ENCODE data around the gene PRELID1. TPM values are rescaled to one million over a fixed set of nuclear protein-coding genes. Genes with fewer than 3 reads are reported as not detected.

PRELID1 gene
- total RNA-seq, 2 donors from 2014 or later: 52.6 to 64.0 TPM

- intact Hi-C loops (cut with DNase I): loop anchor here in 1 of 2 donors (10.0 kb wide), 1 partner anchor 54 kb away; no protein-coding TSS in a partner anchor
- DNase-seq (no peak), ATAC-seq (no peak)
These were observed 6.7 kb downstream of the PRELID1 start for GRCh38 chr5:177310332-177310731.

GRCh38 chr5:177310757-177311391 is 7.3 kb downstream of the PRELID1 start:
- DNase-seq: no peak
- ATAC-seq: no peak
- intact Hi-C loops (cut with DNase I): loop anchor here in 1 of 2 donors (10.0 kb wide), 1 partner anchor 54 kb away; no protein-coding TSS in a partner anchor

- intact Hi-C loops (cut with DNase I): loop anchor here in 1 of 2 donors (10.0 kb wide), 1 partner anchor 53 kb away; no protein-coding TSS in a partner anchor
- DNase-seq (no peak), ATAC-seq (peak; percentile 8 to 13)
These were observed 7.8 kb downstream of the PRELID1 start for GRCh38 chr5:177311392-177311722.

GRCh38 chr5:177311723-177312648 is 8.4 kb downstream of the PRELID1 start, which contains the start of gene MXD3:
TSS of gene MXD3 (minus strand) at chr5:177311898. CDS start at chr5:177311830, 68 bp downstream.
- DNase-seq (peak; percentile 99), ATAC-seq (peak; percentile 92 to 97)
- intact Hi-C loops (cut with DNase I): loop anchor here in 1 of 2 donors (10.0 kb wide), 1 partner anchor 53 kb away; no protein-coding TSS in a partner anchor

- intact Hi-C loops (cut with DNase I): loop anchor here in 1 of 2 donors (10.0 kb wide), 1 partner anchor 52 kb away; no protein-coding TSS in a partner anchor
These were observed 9.1 kb downstream of the PRELID1 start for GRCh38 chr5:177312649-177313181.

GRCh38 chr5:177313561-177314259 is 10.1 kb downstream of the PRELID1 start:
- DNase-seq (no peak), ATAC-seq (no peak)
- intact Hi-C loops (cut with DNase I): loop anchor here in 1 of 2 donors (10.0 kb wide), 1 partner anchor 51 kb away; no protein-coding TSS in a partner anchor

More at GRCh38 chr5:177312649-177313181, 9.1 kb downstream of the PRELID1 start:
- DNase-seq: no peak
- no peak for ATAC-seq

- ATAC-seq (no peak), DNase-seq (no peak)
- intact Hi-C loops (cut with DNase I): loop anchor here (5.0 to 10.0 kb wide), 2 partner anchors 50 to 68 kb away; partner anchors contain the start of gene SLC34A1 (in 1 of the 2)
These were observed 11.1 kb downstream of the PRELID1 start for GRCh38 chr5:177314376-177315342.

- ATAC-seq (no peak), DNase-seq (no peak)
- intact Hi-C loops (cut with DNase I): loop anchor here (5.0 to 10.0 kb wide), 2 partner anchors 49 to 67 kb away; partner anchors contain the start of gene SLC34A1 (in 1 of the 2)
These were observed 11.8 kb downstream of the PRELID1 start for GRCh38 chr5:177315411-177315810.

GRCh38 chr5:177316005-177316404 is 12.4 kb downstream of the PRELID1 start:
- no peak for ATAC-seq
- intact Hi-C loops (cut with DNase I): loop anchor here (5.0 to 10.0 kb wide), 2 partner anchors 49 to 66 kb away; partner anchors contain the start of gene SLC34A1 (in 1 of the 2)
- DNase-seq: no peak

- DNase-seq: peak; percentile 74
- intact Hi-C loops (cut with DNase I): loop anchor here (5.0 to 10.0 kb wide), 2 partner anchors 47 to 64 kb away; partner anchors contain the start of gene SLC34A1 (in 1 of the 2)
- ATAC-seq: peak; percentile 48 to 53
These were observed 14.4 kb downstream of the PRELID1 start for GRCh38 chr5:177317959-177318377.

- intact Hi-C loops (cut with DNase I): loop anchor here (5.0 to 10.0 kb wide), 2 partner anchors 45 to 62 kb away; partner anchors contain the start of gene SLC34A1 (in 1 of the 2)
- DNase-seq: no peak
- ATAC-seq: no peak
These were observed 16.5 kb downstream of the PRELID1 start for GRCh38 chr5:177319913-177320588.

GRCh38 chr5:177320879-177321278 is 17.3 kb downstream of the PRELID1 start:
- peak in 1 of 2 donors; percentile 39 for ATAC-seq
- no peak for DNase-seq
- intact Hi-C loops (cut with DNase I): no loop called here

GRCh38 chr5:177325868-177326381 is 22.3 kb downstream of the PRELID1 start:
- DNase-seq (no peak), ATAC-seq (no peak)
- intact Hi-C loops (cut with DNase I): no loop called here

- intact Hi-C loops (cut with DNase I): no loop called here
- peak; percentile 76 for DNase-seq
- ATAC-seq: peak; percentile 69 to 86
These were observed 24.2 kb downstream of the PRELID1 start for GRCh38 chr5:177327539-177328522.

GRCh38 chr5:177328545-177329231 is 25.1 kb downstream of the PRELID1 start:
- intact Hi-C loops (cut with DNase I): no loop called here
- DNase-seq (no peak), ATAC-seq (no peak)

Measured in left cardiac atrium (tissue), 4 donors.